ENCODE results near the gene AQP3.

DNA sequence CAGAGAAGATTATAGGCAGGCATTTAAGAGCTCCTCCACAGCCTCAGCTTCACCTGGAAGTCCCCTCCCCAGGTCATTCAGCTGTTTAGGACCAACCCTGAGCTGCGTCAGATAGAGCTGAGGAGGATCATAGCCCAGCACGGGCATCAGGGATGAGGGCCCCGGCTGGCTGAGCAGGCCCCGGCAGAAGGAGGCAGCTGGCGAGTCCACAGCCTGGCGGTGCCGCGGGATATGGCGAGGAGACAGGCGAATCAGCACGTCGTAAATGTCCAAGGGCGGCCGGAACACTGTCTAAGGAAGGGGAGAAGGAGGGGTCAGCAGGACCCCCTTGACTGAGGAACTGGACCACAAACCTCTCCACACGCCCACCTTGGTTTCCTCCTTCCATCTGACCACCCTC, 15.8 kb upstream of the AQP3 start:
- TF ChIP-seq, protein P1, sequence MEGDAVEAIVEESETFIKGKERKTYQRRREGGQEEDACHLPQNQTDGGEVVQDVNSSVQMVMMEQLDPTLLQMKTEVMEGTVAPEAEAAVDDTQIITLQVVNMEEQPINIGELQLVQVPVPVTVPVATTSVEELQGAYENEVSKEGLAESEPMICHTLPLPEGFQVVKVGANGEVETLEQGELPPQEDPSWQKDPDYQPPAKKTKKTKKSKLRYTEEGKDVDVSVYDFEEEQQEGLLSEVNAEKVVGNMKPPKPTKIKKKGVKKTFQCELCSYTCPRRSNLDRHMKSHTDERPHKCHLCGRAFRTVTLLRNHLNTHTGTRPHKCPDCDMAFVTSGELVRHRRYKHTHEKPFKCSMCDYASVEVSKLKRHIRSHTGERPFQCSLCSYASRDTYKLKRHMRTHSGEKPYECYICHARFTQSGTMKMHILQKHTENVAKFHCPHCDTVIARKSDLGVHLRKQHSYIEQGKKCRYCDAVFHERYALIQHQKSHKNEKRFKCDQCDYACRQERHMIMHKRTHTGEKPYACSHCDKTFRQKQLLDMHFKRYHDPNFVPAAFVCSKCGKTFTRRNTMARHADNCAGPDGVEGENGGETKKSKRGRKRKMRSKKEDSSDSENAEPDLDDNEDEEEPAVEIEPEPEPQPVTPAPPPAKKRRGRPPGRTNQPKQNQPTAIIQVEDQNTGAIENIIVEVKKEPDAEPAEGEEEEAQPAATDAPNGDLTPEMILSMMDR (IDR thresholded peaks at IDR 0.05), result no peak
- TF ChIP-seq POLR2A (IDR thresholded peaks at IDR 0.05), result no peak
